ENCODE data around the gene PMIS2.

PMIS2 gene

DNA sequence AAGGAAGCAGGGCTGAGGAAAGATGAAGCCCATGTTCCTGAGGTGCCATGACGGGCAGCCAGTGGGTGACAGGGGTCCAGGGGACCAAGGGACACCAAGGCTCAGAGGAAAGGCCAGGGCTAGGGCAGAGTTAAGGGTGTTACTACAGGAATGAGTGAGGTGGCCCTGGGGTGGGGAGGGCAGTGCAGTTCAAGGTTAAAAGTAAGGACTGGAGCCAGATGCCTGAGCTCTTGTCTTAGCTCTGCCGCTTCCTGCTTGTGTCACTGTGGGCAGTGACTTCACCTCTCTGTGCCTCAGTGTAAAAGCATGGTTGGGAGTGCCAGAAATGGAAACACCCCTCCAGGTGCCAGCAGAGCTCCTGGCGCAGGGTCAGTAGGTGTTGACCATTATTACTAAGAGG is 50.7 kb downstream of the PMIS2 start:
- Mint-ChIP-seq H3K36me3 (ENCODE audit: low read depth) (peaks cover 43% of the 10 kb centered on the region), H3K4me3 (no peak overlapping the region), H3K27me3 (ENCODE audit: low read depth) (no peaks in the 10 kb centered on the region), H3K27ac (no peak overlapping the region), H3K4me1 (no peaks in the 10 kb centered on the region), H3K9me3 (no peaks in the 10 kb centered on the region)
- TF ChIP-seq, protein P1, sequence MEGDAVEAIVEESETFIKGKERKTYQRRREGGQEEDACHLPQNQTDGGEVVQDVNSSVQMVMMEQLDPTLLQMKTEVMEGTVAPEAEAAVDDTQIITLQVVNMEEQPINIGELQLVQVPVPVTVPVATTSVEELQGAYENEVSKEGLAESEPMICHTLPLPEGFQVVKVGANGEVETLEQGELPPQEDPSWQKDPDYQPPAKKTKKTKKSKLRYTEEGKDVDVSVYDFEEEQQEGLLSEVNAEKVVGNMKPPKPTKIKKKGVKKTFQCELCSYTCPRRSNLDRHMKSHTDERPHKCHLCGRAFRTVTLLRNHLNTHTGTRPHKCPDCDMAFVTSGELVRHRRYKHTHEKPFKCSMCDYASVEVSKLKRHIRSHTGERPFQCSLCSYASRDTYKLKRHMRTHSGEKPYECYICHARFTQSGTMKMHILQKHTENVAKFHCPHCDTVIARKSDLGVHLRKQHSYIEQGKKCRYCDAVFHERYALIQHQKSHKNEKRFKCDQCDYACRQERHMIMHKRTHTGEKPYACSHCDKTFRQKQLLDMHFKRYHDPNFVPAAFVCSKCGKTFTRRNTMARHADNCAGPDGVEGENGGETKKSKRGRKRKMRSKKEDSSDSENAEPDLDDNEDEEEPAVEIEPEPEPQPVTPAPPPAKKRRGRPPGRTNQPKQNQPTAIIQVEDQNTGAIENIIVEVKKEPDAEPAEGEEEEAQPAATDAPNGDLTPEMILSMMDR (IDR thresholded peaks at IDR 0.05; ENCODE audit: unreplicated experiment in 3 of 3) = no peak

Measured in nephron (organoid).